GM18517 (cell line): ENCODE results near the gene DCC.

ENCODE experiments used
- ATAC-seq: cut with Tn5 transposase; IDR thresholded peaks from one replicate; pipeline ENCODE4 v1.9.1; 2021; ENCODE audit warnings: mild to moderate bottlenecking, moderate library complexity; ENCODE audit not compliant: unreplicated experiment

DCC gene

DNA sequence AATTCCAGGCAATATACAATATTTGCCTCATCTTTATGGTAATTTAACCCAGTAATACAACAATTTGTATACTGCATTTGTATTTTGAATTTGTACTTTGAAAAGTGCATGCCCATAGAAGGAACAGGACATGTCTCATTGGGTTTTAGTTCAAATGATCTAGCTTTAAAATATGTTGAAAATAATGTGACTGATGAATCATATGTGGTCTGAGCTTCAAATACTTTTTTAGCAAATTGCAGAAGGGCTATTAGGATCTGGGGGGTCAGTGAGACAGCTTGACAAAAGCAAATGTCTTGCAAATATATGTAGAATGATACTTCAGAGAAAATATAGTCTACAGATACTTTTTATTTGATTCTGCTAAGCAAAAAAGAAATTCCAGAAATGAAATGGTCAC, 248.9 kb downstream of the DCC start:
- ATAC-seq = no peak

GRCh38 chr18:52596748-52597435, 256.9 kb downstream of the DCC start:
- no peak for ATAC-seq

- no peak for ATAC-seq
Measured at GRCh38 chr18:52598921-52599320, 258.9 kb downstream of the DCC start.

GRCh38 chr18:52602820-52603219, 262.8 kb downstream of the DCC start:
- no peak for ATAC-seq

DNA sequence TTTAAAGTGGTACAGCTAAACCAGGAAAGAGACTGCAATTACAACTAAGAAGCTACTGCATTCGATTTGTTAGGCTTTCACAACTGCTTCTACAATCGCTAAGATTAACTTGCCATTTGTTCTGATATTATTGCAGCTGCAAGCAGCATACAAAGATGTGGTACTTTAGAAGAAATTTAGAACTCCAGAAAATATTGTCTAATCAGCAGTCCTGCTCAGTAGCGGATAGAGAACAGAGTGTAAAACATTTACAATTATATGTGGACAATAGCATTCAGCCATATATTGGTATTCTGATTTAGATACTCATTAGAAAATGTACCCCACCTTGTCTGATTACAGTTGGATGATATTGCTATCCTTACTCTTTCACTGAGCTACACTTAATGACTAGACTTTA, 265.3 kb downstream of the DCC start:
- ATAC-seq = no peak

DNA sequence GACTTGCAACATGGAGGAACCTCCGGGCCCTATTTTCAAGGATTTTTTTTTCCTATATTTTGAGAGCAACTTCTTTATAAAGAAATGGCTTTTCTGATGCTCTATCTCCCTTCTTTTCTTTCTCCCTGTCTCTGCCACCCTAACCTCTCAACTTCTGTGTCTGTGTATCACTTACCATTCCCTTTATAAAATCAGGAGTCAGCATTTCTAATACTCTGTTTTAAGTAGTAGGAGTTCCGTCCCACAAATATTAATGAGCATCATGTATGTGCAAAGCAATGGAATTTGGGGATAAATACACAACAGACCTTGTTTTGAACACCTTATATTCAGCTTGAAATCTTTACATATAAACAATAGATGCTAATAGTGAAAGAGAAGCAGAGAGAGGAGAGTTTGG, 268.0 kb downstream of the DCC start:
- ATAC-seq = no peak

GRCh38 chr18:52610451-52611115, 270.6 kb downstream of the DCC start:
- ATAC-seq = no peak

- no peak for ATAC-seq
Measured at GRCh38 chr18:52612406-52612805, 272.4 kb downstream of the DCC start.

GRCh38 chr18:52615321-52615720, 275.3 kb downstream of the DCC start:
- no peak for ATAC-seq

- ATAC-seq = peak; percentile 80
Measured at GRCh38 chr18:52615943-52616342, 275.9 kb downstream of the DCC start.

DNA sequence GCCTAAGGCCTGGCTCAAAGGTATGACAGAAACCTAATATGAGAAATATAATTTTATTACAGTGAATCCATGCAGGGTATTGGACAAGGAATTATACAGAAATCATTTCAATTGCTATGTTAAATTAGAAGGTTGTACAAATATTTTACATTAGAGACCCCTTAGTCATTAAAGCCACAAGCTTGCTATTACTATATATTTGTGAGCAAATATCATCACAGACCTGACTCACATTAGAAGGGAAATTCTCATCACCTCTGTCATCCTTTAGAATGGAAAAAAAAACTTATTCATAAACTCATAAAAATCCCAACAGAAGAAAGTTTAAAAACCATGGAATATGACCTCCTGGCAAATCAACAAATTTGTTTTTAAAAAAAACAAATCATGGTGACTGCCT, 277.9 kb downstream of the DCC start:
- ATAC-seq = no peak

DNA sequence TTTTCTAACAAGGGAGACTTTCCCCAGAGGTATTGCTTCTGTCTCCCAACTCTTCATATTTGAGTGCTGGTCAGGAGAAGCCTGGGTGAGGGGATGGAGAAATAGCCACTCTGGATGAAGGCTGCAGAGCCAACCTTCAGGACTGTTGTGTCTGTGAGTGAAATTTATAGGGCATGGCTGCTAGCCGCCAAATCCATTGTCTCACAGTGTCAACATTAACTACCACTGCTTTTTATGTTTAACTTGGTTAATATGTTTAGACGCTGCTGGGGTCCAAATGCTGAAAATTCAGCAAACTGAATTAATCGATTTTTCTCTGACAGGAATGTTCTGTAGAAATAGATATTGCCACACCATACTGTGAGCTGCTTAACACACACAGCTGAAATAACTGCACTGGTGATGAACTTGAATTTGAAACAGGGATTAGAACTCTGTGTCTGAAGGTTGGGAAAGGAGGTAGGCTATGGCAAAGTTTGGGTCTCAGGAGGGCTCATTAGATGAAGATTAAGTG, 281.0 kb downstream of the DCC start:
- ATAC-seq = no peak

DNA sequence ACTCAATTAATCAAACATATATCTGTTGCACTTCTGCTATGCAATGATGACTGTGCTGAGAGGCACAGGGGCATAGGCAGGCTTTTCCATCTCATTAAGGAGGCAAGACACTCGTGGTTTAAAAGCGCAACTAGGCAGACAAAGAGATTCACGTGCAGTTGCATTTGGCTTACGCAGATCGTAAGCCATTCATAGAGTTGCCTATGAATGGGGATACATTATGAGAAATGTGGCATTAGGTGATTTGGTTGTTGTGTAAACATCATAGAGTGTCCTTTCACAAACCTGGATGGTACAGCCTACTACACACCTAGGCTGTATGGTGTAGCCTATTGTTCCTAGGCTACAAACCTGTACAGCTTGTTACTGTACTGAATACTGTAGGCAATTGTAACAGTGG, 284.7 kb downstream of the DCC start:
- no peak for ATAC-seq

- no peak for ATAC-seq
Measured at GRCh38 chr18:52636536-52636935, 296.5 kb downstream of the DCC start.

- ATAC-seq = no peak
Measured at GRCh38 chr18:52648201-52648600, 308.2 kb downstream of the DCC start.

DNA sequence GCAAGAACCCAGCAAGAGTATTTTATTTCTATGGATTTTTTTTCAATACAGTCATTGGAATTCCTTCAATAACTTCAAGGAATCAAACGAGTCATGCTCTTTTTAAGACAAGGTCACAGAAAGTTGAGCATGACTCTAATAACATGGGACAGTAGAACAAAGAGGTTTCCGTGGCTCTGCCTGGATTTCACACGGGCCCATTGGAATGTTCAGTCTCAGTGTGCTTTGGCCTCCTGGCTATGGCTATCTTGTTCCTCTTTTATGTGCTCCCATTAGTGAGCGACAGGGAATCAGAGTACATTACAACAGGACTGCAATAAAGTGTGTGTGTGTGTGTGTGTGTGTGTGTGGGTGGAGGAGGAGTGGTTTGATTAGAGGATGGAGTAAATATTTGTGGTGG, 312.4 kb downstream of the DCC start:
- no peak for ATAC-seq

DNA sequence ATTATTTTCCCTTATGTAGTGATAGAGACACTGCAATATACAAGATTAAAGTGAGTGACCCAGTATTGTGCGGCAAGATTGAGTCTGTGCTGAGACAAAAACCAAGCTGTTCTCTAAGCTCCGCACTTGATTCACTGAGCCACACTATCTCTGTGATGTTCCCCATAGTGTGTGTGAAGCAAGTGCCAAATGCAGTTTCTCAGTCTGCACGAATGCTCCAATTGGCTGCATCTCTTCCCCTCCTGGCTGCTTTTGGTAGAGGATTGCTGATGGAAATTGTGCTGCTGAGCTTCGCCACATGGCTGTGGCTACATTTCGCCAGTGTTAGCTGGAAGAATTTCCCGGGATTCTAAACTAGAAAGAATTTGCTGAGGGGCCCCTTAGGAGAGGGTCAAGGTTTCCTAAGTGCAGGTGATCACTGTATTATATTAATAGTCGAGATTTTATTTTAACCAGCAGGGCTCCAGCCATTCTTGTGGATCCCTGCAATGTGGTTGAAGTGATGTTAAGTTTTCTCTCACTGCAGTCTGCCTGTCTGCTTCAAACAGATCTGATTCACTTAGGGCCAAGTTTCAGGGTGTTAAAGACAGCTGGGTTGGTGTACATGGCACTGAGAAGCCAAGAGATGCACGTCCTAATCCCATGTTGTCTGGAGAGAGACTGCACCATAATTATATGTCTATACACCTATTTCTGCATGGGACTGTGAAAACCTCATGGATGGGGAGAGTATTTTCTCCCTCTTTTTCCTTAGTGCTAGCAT, 317.2 kb downstream of the DCC start:
- no peak for ATAC-seq

- no peak for ATAC-seq
Measured at GRCh38 chr18:52667463-52668065, 327.6 kb downstream of the DCC start.

- no peak for ATAC-seq
Measured at GRCh38 chr18:52670896-52671295, 330.9 kb downstream of the DCC start.

- no peak for ATAC-seq
Measured at GRCh38 chr18:52678034-52678433, 338.0 kb downstream of the DCC start.

- ATAC-seq = no peak
Measured at GRCh38 chr18:52678551-52678950, 338.6 kb downstream of the DCC start.
